NCI-H187 treated with DMSO at 0.1 percent for 48 hours (cell line): ENCODE measurements around the gene MAP10.

Source experiments
- DNase-seq: peaks from one replicate; lab custom pipeline; 2025; lab: John Stamatoyannopoulos, UW

Gene MAP10

GRCh38 chr1:232856541-232856940, 51.3 kb downstream of the MAP10 start:
- DNase-seq = no peak
